Neutrophil (primary cell): ENCODE data around the gene SHH.

Experiments used
- H3K27ac ChIP-seq: fragments of 200-600 bp; sonication (generic); 2 replicates; pipeline ENCODE4 v1.5.1; 2016; ENCODE audit warnings: mild to moderate bottlenecking, moderate library complexity
- H3K27me3 ChIP-seq: fragments of 200-600 bp; sonication (generic); 2 replicates; pipeline ENCODE4 v1.6.0; 2016; ENCODE audit warnings: mild to moderate bottlenecking
- H3K36me3 ChIP-seq: fragments of 200-600 bp; sonication (generic); 2 replicates; pipeline ENCODE4 v1.5.1; 2017
- H3K4me1 ChIP-seq, 2 experiments: fragments of 200-600 bp in 1 of 2; sonication (generic) in 1 of 2; 1 replicate in 1 of 2; 2 replicates in 1 of 2; pipeline versions ENCODE4 v1.5.1 to v1.6.1; 2013 to 2016; ENCODE audit warnings: low read depth in 1 of 2, low read length in 1 of 2, mild to moderate bottlenecking in 1 of 2, moderate library complexity in 1 of 2; ENCODE audit not compliant: control insufficient read depth in 1 of 2, insufficient read depth in 1 of 2
- H3K4me3 ChIP-seq, 2 experiments: fragments of 200-600 bp in 1 of 2; sonication (generic) in 1 of 2; 1 replicate in 1 of 2; 2 replicates in 1 of 2; pipeline ENCODE4 v1.5.1; 2013 to 2016; ENCODE audit warnings: low read depth in 1 of 2, low read length in 1 of 2, mild to moderate bottlenecking in 1 of 2, moderate library complexity in 1 of 2
- H3K9me3 ChIP-seq: fragments of 200-600 bp; sonication (generic); 2 replicates; pipeline ENCODE4 v1.5.1; 2016
- CTCF ChIP-seq: fragments of 200-600 bp; sonication (generic); IDR thresholded peaks from 2 replicates; pipeline ENCODE4 v1.5.1; 2016; ENCODE audit warnings: antibody characterized with exemption

Gene SHH

GRCh38 chr7:155762655-155763054 is 49.6 kb downstream of the SHH start:
- peaks cover 21 to 23% of the 10 kb centered on the region in 2 experiments for H3K4me1 ChIP-seq

GRCh38 chr7:155762036-155762435 is 50.2 kb downstream of the SHH start:
- TF ChIP-seq CTCF, result no peak
- Histone ChIP-seq H3K4me1 (peaks cover 21 to 23% of the 10 kb centered on the region in 2 experiments), H3K9me3 (no peaks in the 10 kb centered on the region), H3K36me3 (peaks cover 60% of the 10 kb centered on the region), H3K27ac (peak overlapping the region; percentile 53), H3K27me3 (no peaks in the 10 kb centered on the region), H3K4me3 (no peak overlapping the region)

More at GRCh38 chr7:155762655-155763054, 49.6 kb downstream of the SHH start:
- H3K27me3 ChIP-seq, result no peaks in the 10 kb centered on the region
- H3K9me3 ChIP-seq, result no peaks in the 10 kb centered on the region
- H3K4me3 ChIP-seq, result no peak overlapping the region
- no peak overlapping the region for H3K27ac ChIP-seq
- no peak for TF ChIP-seq CTCF
- peaks cover 66% of the 10 kb centered on the region for H3K36me3 ChIP-seq

- H3K4me1 ChIP-seq, result peaks cover 21 to 23% of the 10 kb centered on the region in 2 experiments
- peak overlapping the region; percentile 53 for H3K27ac ChIP-seq
- peaks cover 51% of the 10 kb centered on the region for H3K36me3 ChIP-seq
- no peak overlapping the region for H3K4me3 ChIP-seq
- no peaks in the 10 kb centered on the region for H3K27me3 ChIP-seq
- TF ChIP-seq CTCF, result no peak
- no peaks in the 10 kb centered on the region for H3K9me3 ChIP-seq
Measured at GRCh38 chr7:155761162-155761561, 51.1 kb downstream of the SHH start.

GRCh38 chr7:155759740-155760430 is 52.4 kb downstream of the SHH start:
- Histone ChIP-seq H3K36me3 (peaks cover 38% of the 10 kb centered on the region), H3K9me3 (no peaks in the 10 kb centered on the region), H3K4me1 (peaks cover 21 to 23% of the 10 kb centered on the region in 2 experiments), H3K27me3 (no peaks in the 10 kb centered on the region), H3K27ac (no peak overlapping the region), H3K4me3 (no peak overlapping the region)
- no peak for TF ChIP-seq CTCF

- no peak overlapping the region for H3K27ac ChIP-seq
- H3K4me3 ChIP-seq, result no peak overlapping the region
- peaks cover 26% of the 10 kb centered on the region for H3K36me3 ChIP-seq
- H3K27me3 ChIP-seq, result no peaks in the 10 kb centered on the region
- TF ChIP-seq CTCF, result no peak
- H3K9me3 ChIP-seq, result no peaks in the 10 kb centered on the region
- peaks cover 24% of the 10 kb centered on the region in 2 experiments for H3K4me1 ChIP-seq
Measured at GRCh38 chr7:155758348-155758747, 53.9 kb downstream of the SHH start.
